HFFc6 (cell line): ENCODE data around the gene SMPDL3A. TPM values are rescaled to one million over a fixed set of nuclear protein-coding genes. Genes with fewer than 3 reads are reported as not detected.
"Not testable (repeated sequence)": the region's sequence is repeated elsewhere in the genome, so short reads cannot be mapped to it uniquely, and the experiment has no call there.

Experiments
- DNase-seq: peaks from one replicate; pipeline ENCODE4 v3.0.0-alpha.2; 2018
- H3K27ac Mint-ChIP-seq: 2 replicates; pipeline ENCODE4 v1.8.0; 2020; ENCODE audit warnings: mild to moderate bottlenecking, mixed read lengths
- H3K27me3 Mint-ChIP-seq: 2 replicates; pipeline ENCODE4 v1.8.0; 2021; ENCODE audit warnings: mild to moderate bottlenecking, moderate library complexity, mixed read lengths; ENCODE audit not compliant: insufficient read depth
- H3K36me3 Mint-ChIP-seq: 2 replicates; pipeline ENCODE4 v1.8.0; 2021; ENCODE audit warnings: low read depth, mixed read lengths
- H3K4me1 Mint-ChIP-seq: 2 replicates; pipeline ENCODE4 v1.8.0; 2020; ENCODE audit warnings: low read depth, mixed read lengths
- H3K4me3 Mint-ChIP-seq: 2 replicates; pipeline ENCODE4 v1.8.0; 2020; ENCODE audit warnings: mild to moderate bottlenecking, moderate library complexity, mixed read lengths
- H3K9me3 Mint-ChIP-seq: 2 replicates; pipeline ENCODE4 v1.8.0; 2020; ENCODE audit warnings: mild to moderate bottlenecking, mixed read lengths
- total RNA-seq, 6 experiments: library from RNA; stranded (reverse); fragmentation: NEBNext Ultra II Directional; extraction: Animal tissue kit (Norgen Biotek cat#: 25700); gene quantifications; 2 replicates in 1 of 6; 3 replicates in 5 of 6; pipeline ENCODE4 v1.2.3, GENCODE V29; 2021
- TF ChIP-seq, protein P1 (sequence below): fragments of 200-600 bp; sonication (generic); IDR thresholded peaks from 2 replicates; pipeline ENCODE4 v1.5.0; 2021; ENCODE audit warnings: antibody characterized with exemption, mild to moderate bottlenecking

The SMPDL3A gene
- total RNA-seq, 6 experiments from 2014 or later: 4.8 to 8.2 (median 6.8) TPM

- H3K9me3 Mint-ChIP-seq: no peaks in the 10 kb centered on the region
- H3K36me3 Mint-ChIP-seq: no peaks in the 10 kb centered on the region
- H3K4me1 Mint-ChIP-seq: no peaks in the 10 kb centered on the region
- peaks cover 8% of the 10 kb centered on the region for H3K27me3 Mint-ChIP-seq
- DNase-seq: no peak
- TF ChIP-seq, protein P1, sequence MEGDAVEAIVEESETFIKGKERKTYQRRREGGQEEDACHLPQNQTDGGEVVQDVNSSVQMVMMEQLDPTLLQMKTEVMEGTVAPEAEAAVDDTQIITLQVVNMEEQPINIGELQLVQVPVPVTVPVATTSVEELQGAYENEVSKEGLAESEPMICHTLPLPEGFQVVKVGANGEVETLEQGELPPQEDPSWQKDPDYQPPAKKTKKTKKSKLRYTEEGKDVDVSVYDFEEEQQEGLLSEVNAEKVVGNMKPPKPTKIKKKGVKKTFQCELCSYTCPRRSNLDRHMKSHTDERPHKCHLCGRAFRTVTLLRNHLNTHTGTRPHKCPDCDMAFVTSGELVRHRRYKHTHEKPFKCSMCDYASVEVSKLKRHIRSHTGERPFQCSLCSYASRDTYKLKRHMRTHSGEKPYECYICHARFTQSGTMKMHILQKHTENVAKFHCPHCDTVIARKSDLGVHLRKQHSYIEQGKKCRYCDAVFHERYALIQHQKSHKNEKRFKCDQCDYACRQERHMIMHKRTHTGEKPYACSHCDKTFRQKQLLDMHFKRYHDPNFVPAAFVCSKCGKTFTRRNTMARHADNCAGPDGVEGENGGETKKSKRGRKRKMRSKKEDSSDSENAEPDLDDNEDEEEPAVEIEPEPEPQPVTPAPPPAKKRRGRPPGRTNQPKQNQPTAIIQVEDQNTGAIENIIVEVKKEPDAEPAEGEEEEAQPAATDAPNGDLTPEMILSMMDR: no peak
- no peak overlapping the region for H3K27ac Mint-ChIP-seq
- H3K4me3 Mint-ChIP-seq: no peak overlapping the region
Observed at GRCh38 chr6:122747573-122747972, 41.5 kb upstream of the SMPDL3A start.

DNA sequence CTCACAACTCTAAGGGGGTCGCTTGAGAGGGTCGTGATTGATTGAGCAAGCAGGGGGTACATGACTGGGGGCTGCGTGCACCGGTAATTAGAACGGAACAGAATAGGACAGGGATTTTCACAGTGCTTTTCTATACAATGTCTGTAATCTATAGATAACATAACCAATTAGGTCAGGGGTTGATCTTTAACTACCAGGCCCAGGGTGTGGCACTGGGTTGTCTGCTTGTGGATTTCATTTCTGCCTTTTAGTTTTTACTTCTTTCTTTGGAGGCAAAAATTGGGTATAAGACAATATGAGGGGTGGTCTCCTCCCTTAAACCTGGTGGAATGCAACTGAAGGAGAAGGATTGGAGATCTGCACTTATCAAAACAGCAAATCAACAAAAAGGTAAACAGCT is 40.1 kb upstream of the SMPDL3A start:
- H3K4me3 Mint-ChIP-seq, H3K4me1 Mint-ChIP-seq, H3K9me3 Mint-ChIP-seq, DNase-seq, H3K36me3 Mint-ChIP-seq, H3K27ac Mint-ChIP-seq: not testable (repeated sequence)
- peaks cover 13% of the 10 kb centered on the region for H3K27me3 Mint-ChIP-seq

DNA sequence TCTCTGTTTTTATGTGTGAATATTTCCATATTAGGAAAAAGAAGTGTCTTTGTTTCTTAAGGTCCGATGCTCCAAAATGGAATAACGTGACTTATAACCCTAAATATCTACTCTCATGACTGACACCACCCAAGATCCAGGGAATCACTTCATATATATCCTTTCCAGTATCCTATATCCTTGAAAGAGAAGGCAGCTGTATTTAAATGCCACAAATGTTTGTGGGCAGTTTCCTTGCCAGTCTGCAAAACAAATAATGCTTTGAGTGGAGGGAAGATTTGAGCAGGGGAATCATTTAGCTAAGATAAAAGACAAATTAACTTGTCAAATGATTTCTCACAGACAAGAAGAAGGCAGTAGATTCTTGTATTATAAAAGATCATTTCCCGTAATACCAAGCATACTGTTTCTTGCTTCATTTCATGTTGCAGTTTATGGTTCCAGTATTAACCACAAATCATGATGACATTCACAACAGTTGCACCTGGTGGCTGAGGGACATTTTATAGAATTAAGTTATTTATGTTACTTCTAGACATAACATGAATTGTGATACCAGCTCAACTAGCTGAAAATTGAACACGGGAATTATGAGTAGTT is 39.5 kb upstream of the SMPDL3A start:
- DNase-seq: no peak
- H3K36me3 Mint-ChIP-seq: no peaks in the 10 kb centered on the region

GRCh38 chr6:122751326-122751725 is 37.7 kb upstream of the SMPDL3A start:
- H3K4me1 Mint-ChIP-seq: peaks cover 7% of the 10 kb centered on the region; the same call in 1 of the 2 replicates
- H3K4me3 Mint-ChIP-seq: no peak overlapping the region
- no peak for DNase-seq
- peaks cover 12% of the 10 kb centered on the region for H3K27me3 Mint-ChIP-seq
- no peaks in the 10 kb centered on the region for H3K9me3 Mint-ChIP-seq
- TF ChIP-seq, protein P1: no peak
- H3K27ac Mint-ChIP-seq: no peak overlapping the region
- H3K36me3 Mint-ChIP-seq: no peaks in the 10 kb centered on the region

More for the DNA sequence above, 39.5 kb upstream of the SMPDL3A start:
- Mint-ChIP-seq H3K27ac (no peak overlapping the region), H3K27me3 (peaks cover 13% of the 10 kb centered on the region), H3K4me3 (no peak overlapping the region), H3K9me3 (no peaks in the 10 kb centered on the region), H3K4me1 (peaks cover 7% of the 10 kb centered on the region; the same call in 1 of the 2 replicates)
- TF ChIP-seq, protein P1: no peak

DNA sequence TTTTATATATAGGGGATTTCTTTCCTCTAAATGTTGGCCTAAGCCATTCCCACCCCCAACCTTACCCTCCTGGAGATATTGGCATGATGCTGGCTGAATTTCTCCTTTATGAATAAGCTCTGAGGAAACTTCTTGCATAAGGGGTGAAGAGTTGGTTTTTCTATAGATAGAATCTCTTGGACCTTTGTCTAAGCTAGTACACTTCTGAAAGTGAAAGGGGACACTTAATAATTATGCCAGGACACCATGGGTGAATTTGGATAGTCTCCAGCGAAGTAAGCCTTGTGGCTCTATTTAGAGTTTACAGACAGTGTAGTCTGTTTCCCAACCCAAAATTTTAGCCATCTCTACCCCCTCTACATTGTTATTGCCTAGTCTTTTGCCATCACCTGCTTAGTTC is 36.6 kb upstream of the SMPDL3A start:
- TF ChIP-seq, protein P1: no peak
- no peak overlapping the region for H3K27ac Mint-ChIP-seq
- DNase-seq: no peak
- H3K9me3 Mint-ChIP-seq: no peaks in the 10 kb centered on the region
- H3K36me3 Mint-ChIP-seq: no peaks in the 10 kb centered on the region
- H3K4me3 Mint-ChIP-seq: no peak overlapping the region
- peaks cover 7% of the 10 kb centered on the region; the same call in 1 of the 2 replicates for H3K4me1 Mint-ChIP-seq
- peaks cover 12% of the 10 kb centered on the region for H3K27me3 Mint-ChIP-seq

- no peaks in the 10 kb centered on the region for H3K9me3 Mint-ChIP-seq
- DNase-seq: no peak
- no peaks in the 10 kb centered on the region for H3K36me3 Mint-ChIP-seq
- H3K4me1 Mint-ChIP-seq: peaks cover 7% of the 10 kb centered on the region; the same call in 1 of the 2 replicates
- H3K27ac Mint-ChIP-seq: no peak overlapping the region
- H3K4me3 Mint-ChIP-seq: peak overlapping the region; percentile 88
- TF ChIP-seq, protein P1: no peak
- H3K27me3 Mint-ChIP-seq: peaks cover 12% of the 10 kb centered on the region
Observed at GRCh38 chr6:122753000-122753687, 35.9 kb upstream of the SMPDL3A start.
